Tibial artery (tissue), 4 donors: ENCODE measurements around the gene NLRP14.

Experiments used
- DNase-seq, 2 donors: peaks; one replicate each; pipeline ENCODE4 v3.0.0-alpha.2; 2019
- H3K27ac ChIP-seq, 2 donors: fragments of 200-600 bp; sonication (generic) in 1 of 2; 1 replicate in 1 of 2; 2 replicates in 1 of 2; pipeline ENCODE4 v1.5.1; 2018 to 2019; ENCODE audit warnings: mild to moderate bottlenecking in 1 of 2
- H3K27me3 ChIP-seq, 2 donors: fragments of 200-600 bp; sonication (generic) in 1 of 2; one replicate each; pipeline versions ENCODE4 v1.5.1 to v1.6.0; 2016 to 2019
- H3K36me3 ChIP-seq, 3 donors: fragments of 200-600 bp; sonication (generic) in 2 of 3; one replicate each; pipeline ENCODE4 v1.5.1; 2016 to 2019; ENCODE audit warnings: mild to moderate bottlenecking in 2 of 3
- H3K4me1 ChIP-seq, 4 donors: fragments of 200-600 bp; sonication (generic) in 2 of 4; 1 replicate in 3 of 4; 2 replicates in 1 of 4; pipeline ENCODE4 v1.5.1; 2016 to 2019
- H3K4me3 ChIP-seq, 2 donors: fragments of 200-600 bp; sonication (generic) in 1 of 2; 1 replicate in 1 of 2; 2 replicates in 1 of 2; pipeline ENCODE4 v1.5.1; 2018 to 2019; ENCODE audit warnings: mild to moderate bottlenecking in 2 of 2
- H3K9me3 ChIP-seq, 3 donors: fragments of 200-600 bp; sonication (generic) in 1 of 3; one replicate each; pipeline ENCODE4 v1.5.1; 2016 to 2019
- CTCF ChIP-seq, 2 experiments: fragments of 200-600 bp in 1 of 2; fragments of 450-650 bp in 1 of 2; IDR thresholded peaks; one replicate each; pipeline ENCODE4 v1.5.1; 2017 to 2019; ENCODE audit warnings: antibody characterized with exemption in 2 of 2, mild to moderate bottlenecking in 1 of 2, moderate library complexity in 1 of 2
- intact Hi-C: fragments of 100-400 bp; cut with DNase I; formaldehyde crosslinking; loops from one replicate; pipeline ENCODE4 v1.15.0; 2023; ENCODE audit warnings: low total_unique reads

NLRP14 gene

DNA sequence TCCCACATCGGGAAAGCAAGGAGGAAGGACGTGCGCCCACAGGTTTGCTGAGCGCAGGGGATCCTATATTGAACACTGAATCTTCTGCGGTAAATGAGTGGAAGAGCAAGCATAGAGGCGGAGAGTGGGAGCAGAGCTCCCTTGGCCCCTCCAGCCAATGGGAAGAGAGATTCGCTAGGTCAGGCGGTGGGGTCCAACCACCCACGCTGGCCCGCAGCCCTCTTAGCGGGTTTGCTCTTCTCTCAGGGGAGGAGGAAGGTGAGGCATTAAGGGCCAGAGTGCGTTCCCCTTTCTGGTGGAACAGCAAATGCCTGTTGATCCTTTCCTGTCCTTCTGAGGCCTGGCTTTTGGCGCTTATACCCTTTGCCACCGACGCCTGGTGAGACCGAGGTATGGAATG, 10.6 kb downstream of the NLRP14 start:
- no peaks in the 10 kb centered on the region for H3K27me3 ChIP-seq
- H3K9me3 ChIP-seq: no peaks in the 10 kb centered on the region
- no peak for TF ChIP-seq CTCF (IDR thresholded peaks at IDR 0.05)
- H3K4me1 ChIP-seq: no peaks in the 10 kb centered on the region
- no peaks in the 10 kb centered on the region for H3K36me3 ChIP-seq
- H3K4me3 ChIP-seq: no peak overlapping the region
- intact Hi-C loops: no loop called here
- H3K27ac ChIP-seq: no peak overlapping the region
- no peak for DNase-seq

DNA sequence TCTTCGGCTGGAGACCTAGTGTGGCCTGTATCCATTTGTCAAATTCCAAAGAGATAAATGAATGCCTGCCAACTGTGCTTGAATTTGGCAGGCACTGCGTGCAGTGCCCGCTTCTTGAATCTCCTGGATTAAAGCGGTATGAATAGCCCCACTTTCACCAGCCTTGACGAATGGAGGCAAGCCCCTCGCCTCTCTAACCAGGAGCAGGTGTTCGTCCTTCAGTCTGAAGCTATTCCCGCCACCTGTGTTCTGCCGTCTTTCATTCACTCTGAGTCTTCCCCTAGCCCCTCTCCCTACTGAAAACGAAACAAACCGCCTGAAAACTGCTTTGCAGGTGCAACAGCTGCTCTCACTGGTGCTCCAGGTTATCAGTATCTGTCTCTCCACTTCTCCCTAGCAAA, 11.2 kb downstream of the NLRP14 start:
- H3K36me3 ChIP-seq: no peaks in the 10 kb centered on the region
- H3K27me3 ChIP-seq: no peaks in the 10 kb centered on the region
- no peak for TF ChIP-seq CTCF (IDR thresholded peaks at IDR 0.05)
- no peaks in the 10 kb centered on the region for H3K9me3 ChIP-seq
- H3K4me3 ChIP-seq: no peak overlapping the region
- DNase-seq: no peak
- H3K27ac ChIP-seq: no peak overlapping the region
- intact Hi-C loops: no loop called here
- no peaks in the 10 kb centered on the region for H3K4me1 ChIP-seq

DNA sequence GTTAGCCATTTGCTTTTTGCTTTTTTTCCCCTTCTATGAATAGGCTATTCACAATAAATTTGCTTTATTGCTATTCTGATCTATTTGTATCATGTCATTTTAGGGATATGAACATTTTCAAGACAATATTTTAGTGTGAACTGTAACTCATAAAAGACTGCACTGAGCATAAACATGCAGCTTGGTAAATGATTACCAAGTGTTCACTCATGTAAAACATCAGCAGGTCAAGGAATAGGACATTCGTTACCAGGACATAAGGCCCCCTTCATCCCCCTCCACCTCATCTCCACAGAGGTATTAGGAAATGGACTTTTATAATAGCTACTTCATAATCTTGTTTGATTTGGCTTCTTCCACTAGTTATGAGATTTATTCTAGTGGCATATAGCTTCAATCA, 12.4 kb downstream of the NLRP14 start:
- Histone ChIP-seq H3K36me3 (no peaks in the 10 kb centered on the region), H3K27ac (no peak overlapping the region), H3K4me1 (no peaks in the 10 kb centered on the region), H3K27me3 (no peaks in the 10 kb centered on the region), H3K4me3 (no peak overlapping the region), H3K9me3 (no peaks in the 10 kb centered on the region)
- no peak for TF ChIP-seq CTCF (IDR thresholded peaks at IDR 0.05)
- no peak for DNase-seq
- intact Hi-C loops: no loop called here

DNA sequence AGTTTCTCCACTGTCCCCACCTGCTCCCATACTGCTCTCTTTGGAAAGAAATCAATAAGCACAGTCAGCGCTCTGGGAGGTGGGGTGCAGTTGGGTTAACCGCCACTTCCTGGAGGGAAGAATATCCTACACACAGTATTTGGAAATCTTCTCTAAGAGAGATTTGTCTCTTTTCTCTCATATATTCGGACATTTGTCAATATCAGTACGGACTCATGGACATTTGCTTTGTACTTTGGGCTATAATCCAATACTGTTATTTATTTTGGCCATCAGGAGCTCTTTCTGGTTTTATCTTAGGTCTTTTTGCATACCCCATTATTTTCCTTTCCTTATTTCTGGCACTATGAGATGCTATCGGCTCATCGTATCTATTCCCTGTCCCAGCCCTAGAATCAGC, 13.7 kb downstream of the NLRP14 start:
- Histone ChIP-seq H3K4me3 (no peak overlapping the region), H3K9me3 (no peaks in the 10 kb centered on the region), H3K27ac (no peak overlapping the region), H3K36me3 (no peaks in the 10 kb centered on the region), H3K27me3 (no peaks in the 10 kb centered on the region), H3K4me1 (no peaks in the 10 kb centered on the region)
- TF ChIP-seq CTCF (IDR thresholded peaks at IDR 0.05): no peak
- no peak for DNase-seq
- intact Hi-C loops: no loop called here

DNA sequence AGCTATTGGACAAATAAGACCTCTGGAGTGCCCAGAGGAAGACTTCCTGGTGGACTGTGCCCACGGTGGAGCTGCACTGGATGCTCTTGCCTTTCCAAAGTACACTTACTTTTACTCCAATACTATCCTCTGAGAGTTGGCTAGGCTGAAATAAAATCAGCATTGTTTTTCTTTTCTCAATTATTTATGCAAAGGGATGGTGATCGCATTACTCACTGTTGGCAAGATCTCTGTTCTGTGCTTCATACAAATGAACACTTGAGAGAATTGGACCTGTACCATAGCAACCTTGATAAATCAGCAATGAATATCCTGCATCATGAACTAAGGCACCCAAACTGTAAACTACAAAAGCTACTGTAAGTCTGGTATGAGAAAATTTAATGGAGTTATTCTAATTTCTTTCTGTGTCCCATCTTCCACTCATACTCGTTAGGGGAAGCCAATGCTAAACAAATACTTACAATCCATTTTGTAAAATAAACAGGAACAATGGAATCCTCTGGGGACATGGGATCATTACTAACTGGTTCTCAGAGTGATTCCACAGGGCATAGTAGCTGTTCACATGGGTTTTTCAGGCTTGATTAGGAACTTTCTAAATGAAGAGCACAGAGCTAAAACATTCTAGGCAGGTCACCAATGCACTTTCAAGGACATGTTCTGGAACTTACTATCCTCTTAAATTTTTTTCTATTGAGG, 26.3 kb downstream of the NLRP14 start:
- H3K27ac ChIP-seq: no peak overlapping the region
- H3K9me3 ChIP-seq: no peaks in the 10 kb centered on the region
- H3K27me3 ChIP-seq: no peaks in the 10 kb centered on the region
- H3K4me1 ChIP-seq: no peaks in the 10 kb centered on the region
- intact Hi-C loops: no loop called here
- H3K4me3 ChIP-seq: no peak overlapping the region
- DNase-seq: no peak
- H3K36me3 ChIP-seq: no peaks in the 10 kb centered on the region
- TF ChIP-seq CTCF (IDR thresholded peaks at IDR 0.05): no peak

DNA sequence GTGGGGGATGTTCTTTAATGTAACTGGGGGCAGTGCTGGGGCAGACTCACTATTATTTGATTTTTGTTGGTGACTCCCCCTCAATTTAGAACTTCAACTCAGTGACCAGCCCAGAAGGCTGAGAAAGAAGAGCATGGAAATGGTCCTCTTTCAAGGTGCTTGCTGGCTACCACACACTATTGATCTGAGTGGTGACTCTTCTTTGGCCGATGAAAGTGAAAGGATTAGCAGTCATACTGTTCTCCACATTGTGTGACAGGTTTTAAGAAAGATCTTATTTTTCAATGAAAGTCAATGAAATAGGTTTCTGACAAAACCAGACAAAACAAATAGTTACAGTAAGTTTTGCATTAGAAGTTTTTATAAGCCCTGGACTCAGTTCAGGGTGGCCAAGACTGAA, 29.9 kb downstream of the NLRP14 start:
- no peak for TF ChIP-seq CTCF (IDR thresholded peaks at IDR 0.05)
- intact Hi-C loops: no loop called here
- no peak for DNase-seq
- Histone ChIP-seq H3K36me3 (no peaks in the 10 kb centered on the region), H3K27ac (no peak overlapping the region), H3K4me1 (no peaks in the 10 kb centered on the region), H3K27me3 (no peaks in the 10 kb centered on the region), H3K4me3 (no peak overlapping the region), H3K9me3 (no peaks in the 10 kb centered on the region)
